Measurements from ENCODE around the gene SH3TC2.

Gene SH3TC2

GRCh38 chr5:148969291-148969690 lies 93.6 kb downstream of the SH3TC2 start:
- no peak overlapping the region for H3K27ac ChIP-seq
- H3K9ac ChIP-seq, result no peak overlapping the region
- peak; percentile 11 for TF ChIP-seq CTCF (IDR thresholded peaks at IDR 0.05)
- no peak overlapping the region for H3K4me2 ChIP-seq (ENCODE audit: low read length)
- H2AFZ ChIP-seq, result no peak overlapping the region
- H3K4me1 ChIP-seq, result peaks cover 40% of the 10 kb centered on the region
- no peak overlapping the region for H3K4me3 ChIP-seq (ENCODE audit: low read depth, low read length)
- H3K9me3 ChIP-seq (ENCODE audit: control insufficient read depth, low read length), result no peaks in the 10 kb centered on the region
- no peaks in the 10 kb centered on the region for H3K36me3 ChIP-seq (ENCODE audit: control insufficient read depth, insufficient read depth, low read length)
- H3K27me3 ChIP-seq (ENCODE audit: control insufficient read depth, insufficient read depth, low read length), result no peaks in the 10 kb centered on the region
- no peaks in the 10 kb centered on the region for H3K79me2 ChIP-seq

- Histone ChIP-seq H3K27me3 (ENCODE audit: control insufficient read depth, insufficient read depth, low read length) (no peaks in the 10 kb centered on the region), H3K9ac (no peak overlapping the region), H3K36me3 (ENCODE audit: control insufficient read depth, insufficient read depth, low read length) (no peaks in the 10 kb centered on the region), H2AFZ (no peak overlapping the region), H3K9me3 (ENCODE audit: control insufficient read depth, low read length) (no peaks in the 10 kb centered on the region), H3K27ac (no peak overlapping the region), H3K79me2 (no peaks in the 10 kb centered on the region), H3K4me2 (ENCODE audit: low read length) (no peak overlapping the region), H3K4me3 (ENCODE audit: low read depth, low read length) (no peak overlapping the region), H3K4me1 (peaks cover 30% of the 10 kb centered on the region)
- TF ChIP-seq CTCF (IDR thresholded peaks at IDR 0.05), result no peak
Measured at GRCh38 chr5:148968311-148968710, 94.6 kb downstream of the SH3TC2 start.

GRCh38 chr5:148967783-148968182 lies 95.1 kb downstream of the SH3TC2 start:
- no peak for TF ChIP-seq CTCF (IDR thresholded peaks at IDR 0.05)
- H3K27ac ChIP-seq, result no peak overlapping the region

GRCh38 chr5:148966938-148967337 lies 95.9 kb downstream of the SH3TC2 start:
- Histone ChIP-seq H3K9me3 (ENCODE audit: control insufficient read depth, low read length) (no peaks in the 10 kb centered on the region), H3K4me1 (peaks cover 28% of the 10 kb centered on the region), H3K4me3 (ENCODE audit: low read depth, low read length) (no peak overlapping the region), H3K36me3 (ENCODE audit: control insufficient read depth, insufficient read depth, low read length) (no peaks in the 10 kb centered on the region), H2AFZ (no peak overlapping the region), H3K9ac (no peak overlapping the region), H3K79me2 (no peaks in the 10 kb centered on the region), H3K4me2 (ENCODE audit: low read length) (no peak overlapping the region), H3K27ac (peak overlapping the region; percentile 80), H3K27me3 (ENCODE audit: control insufficient read depth, insufficient read depth, low read length) (no peaks in the 10 kb centered on the region)
- no peak for TF ChIP-seq CTCF (IDR thresholded peaks at IDR 0.05)

More at GRCh38 chr5:148967783-148968182, 95.1 kb downstream of the SH3TC2 start:
- Histone ChIP-seq H3K4me2 (ENCODE audit: low read length) (no peak overlapping the region), H3K4me3 (ENCODE audit: low read depth, low read length) (no peak overlapping the region), H3K9me3 (ENCODE audit: control insufficient read depth, low read length) (no peaks in the 10 kb centered on the region), H3K36me3 (ENCODE audit: control insufficient read depth, insufficient read depth, low read length) (no peaks in the 10 kb centered on the region), H2AFZ (no peak overlapping the region), H3K27me3 (ENCODE audit: control insufficient read depth, insufficient read depth, low read length) (no peaks in the 10 kb centered on the region), H3K9ac (no peak overlapping the region), H3K79me2 (no peaks in the 10 kb centered on the region), H3K4me1 (peaks cover 28% of the 10 kb centered on the region)

GRCh38 chr5:148966348-148966747 lies 96.5 kb downstream of the SH3TC2 start:
- no peaks in the 10 kb centered on the region for H3K27me3 ChIP-seq (ENCODE audit: control insufficient read depth, insufficient read depth, low read length)
- H3K4me3 ChIP-seq (ENCODE audit: low read depth, low read length), result no peak overlapping the region
- H3K9me3 ChIP-seq (ENCODE audit: control insufficient read depth, low read length), result no peaks in the 10 kb centered on the region
- H3K36me3 ChIP-seq (ENCODE audit: control insufficient read depth, insufficient read depth, low read length), result no peaks in the 10 kb centered on the region
- no peaks in the 10 kb centered on the region for H3K79me2 ChIP-seq
- no peak overlapping the region for H3K9ac ChIP-seq
- H3K4me1 ChIP-seq, result peaks cover 34% of the 10 kb centered on the region
- no peak overlapping the region for H3K4me2 ChIP-seq (ENCODE audit: low read length)
- H2AFZ ChIP-seq, result peak overlapping the region; percentile 55
- peak overlapping the region; percentile 80 for H3K27ac ChIP-seq
- TF ChIP-seq CTCF (IDR thresholded peaks at IDR 0.05), result no peak
